GM13976 (cell line): ENCODE results near the gene SMAD1.

Source experiments
- DNase-seq: peaks from one replicate; pipeline ENCODE4 v3.0.0; 2012; ENCODE audit warnings: low spot score
- in situ Hi-C: fragments of 300-500 bp; cut with MboI; formaldehyde crosslinking; loops from one replicate; pipeline ENCODE4 v1.12.0; 2022; ENCODE audit warnings: low sequenced_read_pairs, mixed read lengths, inconsistent platforms; ENCODE audit not compliant: unreplicated experiment
- TF ChIP-seq, protein P1 (sequence below): IDR thresholded peaks from 2 replicates; pipeline ENCODE4 v1.5.1; 2012; ENCODE audit warnings: borderline replicate concordance, mild to moderate bottlenecking; ENCODE audit not compliant: insufficient read depth; ENCODE audit errors: extremely low read depth, missing control alignments, control extremely low read depth

SMAD1 gene

DNA sequence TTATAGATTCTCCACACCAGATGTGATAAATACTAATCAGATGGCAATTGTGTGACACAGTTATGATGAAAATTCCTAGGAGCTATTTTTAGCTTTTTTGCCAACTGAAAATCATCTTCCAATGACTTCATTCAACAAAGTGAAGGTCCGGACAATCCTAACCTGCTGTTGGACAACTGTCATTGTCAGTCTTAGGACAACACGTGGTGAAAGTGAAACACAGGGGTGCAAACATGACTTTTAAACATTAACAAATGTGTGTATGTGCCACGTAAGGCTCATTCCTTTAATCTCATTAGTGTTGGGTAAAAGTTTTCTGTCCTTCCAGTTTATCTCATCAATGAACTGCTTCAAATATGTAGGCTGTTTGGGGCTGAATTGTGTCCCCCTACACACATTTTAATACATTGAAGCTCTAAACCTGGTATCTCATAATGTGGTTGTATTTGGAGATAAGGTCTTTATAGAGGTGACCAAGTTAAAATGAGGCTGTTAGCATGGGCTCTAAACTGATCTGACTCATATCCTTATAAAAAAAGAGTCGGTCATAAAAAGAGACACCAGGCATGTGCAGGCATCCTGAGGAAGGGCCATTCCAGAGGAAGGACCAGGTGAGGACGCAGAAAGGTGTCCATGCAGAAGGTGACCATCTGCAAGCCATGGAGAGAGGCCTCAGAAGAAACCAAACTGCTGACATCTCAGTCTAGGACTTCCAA is 41.2 kb upstream of the SMAD1 start:
- TF ChIP-seq, protein P1, sequence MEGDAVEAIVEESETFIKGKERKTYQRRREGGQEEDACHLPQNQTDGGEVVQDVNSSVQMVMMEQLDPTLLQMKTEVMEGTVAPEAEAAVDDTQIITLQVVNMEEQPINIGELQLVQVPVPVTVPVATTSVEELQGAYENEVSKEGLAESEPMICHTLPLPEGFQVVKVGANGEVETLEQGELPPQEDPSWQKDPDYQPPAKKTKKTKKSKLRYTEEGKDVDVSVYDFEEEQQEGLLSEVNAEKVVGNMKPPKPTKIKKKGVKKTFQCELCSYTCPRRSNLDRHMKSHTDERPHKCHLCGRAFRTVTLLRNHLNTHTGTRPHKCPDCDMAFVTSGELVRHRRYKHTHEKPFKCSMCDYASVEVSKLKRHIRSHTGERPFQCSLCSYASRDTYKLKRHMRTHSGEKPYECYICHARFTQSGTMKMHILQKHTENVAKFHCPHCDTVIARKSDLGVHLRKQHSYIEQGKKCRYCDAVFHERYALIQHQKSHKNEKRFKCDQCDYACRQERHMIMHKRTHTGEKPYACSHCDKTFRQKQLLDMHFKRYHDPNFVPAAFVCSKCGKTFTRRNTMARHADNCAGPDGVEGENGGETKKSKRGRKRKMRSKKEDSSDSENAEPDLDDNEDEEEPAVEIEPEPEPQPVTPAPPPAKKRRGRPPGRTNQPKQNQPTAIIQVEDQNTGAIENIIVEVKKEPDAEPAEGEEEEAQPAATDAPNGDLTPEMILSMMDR = no peak
- in situ Hi-C loops = no loop called here
- no peak for DNase-seq

DNA sequence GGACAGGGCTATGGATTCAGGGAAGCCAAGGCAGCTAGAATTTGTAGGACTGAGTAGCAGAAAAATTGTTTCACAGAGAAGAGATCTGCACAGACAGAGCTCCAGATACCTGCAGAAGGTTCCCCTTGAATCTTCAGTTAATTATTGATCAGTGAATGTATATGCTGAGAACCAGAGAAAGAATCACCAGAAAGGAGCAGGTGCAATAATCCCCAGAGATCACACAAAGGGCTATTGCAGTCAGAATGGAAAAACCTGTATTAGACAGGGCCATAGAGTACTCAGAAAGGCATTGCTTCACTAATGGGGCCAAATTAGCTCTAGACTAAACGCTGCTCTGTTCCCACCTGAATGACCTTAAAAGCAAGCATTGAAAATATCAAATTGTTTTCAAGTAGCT is 35.5 kb upstream of the SMAD1 start:
- in situ Hi-C loops = no loop called here
- TF ChIP-seq, protein P1 = no peak
- DNase-seq = no peak

DNA sequence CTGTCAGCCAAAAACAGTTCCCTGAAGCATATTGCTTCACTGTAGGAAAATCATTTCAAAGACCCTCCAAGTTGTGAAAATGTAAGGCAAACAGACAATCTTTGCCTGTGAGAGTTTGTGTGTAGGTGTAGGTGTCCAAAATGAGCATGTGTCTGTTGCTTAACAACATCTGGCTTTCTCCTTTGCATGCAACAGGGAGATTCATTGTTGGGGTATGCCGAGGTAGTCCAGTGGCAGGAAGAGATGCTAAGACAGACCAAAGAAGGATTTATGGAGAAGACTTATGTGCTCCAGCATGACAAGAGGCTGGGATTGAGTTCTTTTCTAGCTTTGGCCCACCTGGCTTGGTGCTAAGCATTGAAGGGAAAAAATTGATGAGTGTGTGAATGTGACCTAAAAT is 29.8 kb upstream of the SMAD1 start:
- TF ChIP-seq, protein P1 = no peak
- in situ Hi-C loops = no loop called here
- no peak for DNase-seq

DNA sequence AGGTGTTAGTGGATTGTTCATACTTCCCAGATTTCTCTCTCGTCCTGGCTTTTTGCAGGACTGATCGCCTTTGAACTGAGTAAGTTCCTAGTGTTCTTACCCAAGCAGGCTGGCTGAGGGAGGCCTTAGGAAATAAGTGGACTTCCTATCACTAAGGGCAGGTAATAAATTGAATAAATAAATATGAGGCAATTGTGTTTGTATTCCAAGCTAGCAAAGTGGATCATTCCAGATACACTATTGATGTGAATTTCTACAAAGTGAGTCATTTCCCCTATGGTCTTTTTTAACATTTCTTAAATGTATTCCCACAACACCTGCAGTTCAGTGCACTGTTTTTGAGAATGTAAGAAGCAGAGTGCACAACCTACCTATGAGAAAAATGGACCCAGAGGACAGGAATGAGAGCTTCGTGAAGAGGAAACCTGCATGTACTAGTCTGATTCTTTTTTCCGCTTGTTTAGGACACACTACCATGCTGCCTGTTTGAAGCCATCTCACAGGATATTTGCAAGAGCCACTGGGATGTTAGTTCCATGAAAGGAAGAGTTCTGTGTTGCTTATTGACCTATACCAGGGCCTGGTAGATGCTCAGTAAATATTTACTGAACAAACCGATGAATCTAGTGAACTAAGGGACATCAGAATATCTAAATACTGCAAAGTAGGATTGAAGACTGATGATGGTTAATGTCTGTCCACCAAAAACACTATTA is 29.0 kb upstream of the SMAD1 start:
- in situ Hi-C loops = no loop called here
- TF ChIP-seq, protein P1 = no peak
- DNase-seq = no peak

DNA sequence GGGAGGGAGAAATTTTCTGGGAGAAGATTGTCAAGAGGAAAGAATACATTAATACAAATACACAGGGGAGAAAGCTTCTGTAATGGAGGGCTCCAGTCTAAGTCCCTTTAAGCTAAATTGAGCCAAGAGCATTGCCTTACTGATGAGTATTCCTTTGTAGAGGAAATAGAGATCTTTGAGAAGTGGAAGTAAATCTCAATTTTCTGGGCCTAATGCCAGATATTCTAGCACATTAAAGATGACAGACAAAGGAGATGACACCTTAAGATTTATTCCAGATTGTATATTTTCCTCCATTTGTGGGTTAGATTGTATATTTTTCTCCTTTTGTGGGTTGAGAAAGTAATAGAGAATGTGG is 28.5 kb upstream of the SMAD1 start:
- DNase-seq = no peak
- in situ Hi-C loops = no loop called here
- TF ChIP-seq, protein P1 = no peak

DNA sequence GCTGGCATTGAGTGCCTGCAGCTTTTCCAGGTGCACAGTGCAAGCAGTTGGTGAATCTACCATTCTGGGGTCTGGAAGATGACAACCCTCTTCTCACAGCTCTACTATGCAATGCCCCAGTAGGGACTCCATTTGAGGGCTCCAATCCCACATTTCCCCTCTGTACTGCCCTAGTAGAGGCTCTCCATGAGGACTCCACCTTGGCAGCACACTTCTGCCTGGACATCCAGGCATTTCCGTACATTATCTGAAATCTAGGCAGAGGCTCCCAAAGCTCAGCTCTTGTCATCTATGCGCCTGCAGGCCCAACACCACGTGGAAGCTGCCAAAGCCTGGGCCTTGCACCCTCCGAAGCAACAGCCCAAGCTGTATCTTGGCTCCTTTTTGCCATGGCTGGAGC is 8.4 kb upstream of the SMAD1 start:
- no peak for DNase-seq
- in situ Hi-C loops = no loop called here
- TF ChIP-seq, protein P1 = no peak

DNA sequence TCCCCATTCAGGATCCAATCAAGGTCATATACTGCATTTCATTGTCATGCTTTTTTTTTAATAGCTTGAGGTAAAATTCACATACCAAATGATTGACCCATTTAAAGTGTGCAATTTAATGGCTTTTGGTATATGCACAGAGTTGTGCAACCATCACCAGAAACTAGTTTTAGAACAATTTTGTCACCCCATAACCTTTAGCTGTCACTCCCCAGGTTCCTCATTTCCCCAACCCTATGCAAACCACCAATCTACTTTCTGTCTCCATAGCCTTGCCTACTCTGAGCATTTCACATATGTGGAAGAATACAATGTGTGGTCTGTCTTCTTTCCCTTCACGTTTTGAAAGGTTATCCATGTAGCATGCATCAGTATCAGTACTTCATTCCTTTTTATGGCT is 1.4 kb upstream of the SMAD1 start:
- in situ Hi-C loops = no loop called here
- TF ChIP-seq, protein P1 = no peak
- DNase-seq = no peak
